Measurements from ENCODE around the gene BAIAP2.

- TF ChIP-seq EZH2 (IDR thresholded peaks at IDR 0.05; ENCODE audit: borderline replicate concordance) (no peak), CTCF (IDR thresholded peaks at IDR 0.05; ENCODE audit: poor library complexity) (no peak), EZH2phosphoT487 (IDR thresholded peaks at IDR 0.05; ENCODE audit: low read depth, severe bottlenecking, unreplicated experiment) (no peak)
Measured at GRCh38 chr17:81128338-81128737, 93.4 kb downstream of the BAIAP2 start.

All from hepatocyte (in vitro differentiated cells).